ENCODE data around the gene GRWD1. TPM values are rescaled to one million over a fixed set of nuclear protein-coding genes. Genes with fewer than 3 reads are reported as not detected.
A peak's percentile ranks its signal among the peaks of the same experiment; 100 is the strongest.

The GRWD1 gene
- total and polyA plus RNA-seq, 4 donors, result 10.5 to 29.9 (median 22.7) TPM

- Histone ChIP-seq H3K27ac (ENCODE audit: low read depth, low read length) (no peak overlapping the region), H3K27me3 (ENCODE audit: control insufficient read depth, insufficient read depth, low read length) (peaks cover 7% of the 10 kb centered on the region)
Observed at GRCh38 chr19:48490981-48491792, 45.4 kb downstream of the GRWD1 start.

DNA sequence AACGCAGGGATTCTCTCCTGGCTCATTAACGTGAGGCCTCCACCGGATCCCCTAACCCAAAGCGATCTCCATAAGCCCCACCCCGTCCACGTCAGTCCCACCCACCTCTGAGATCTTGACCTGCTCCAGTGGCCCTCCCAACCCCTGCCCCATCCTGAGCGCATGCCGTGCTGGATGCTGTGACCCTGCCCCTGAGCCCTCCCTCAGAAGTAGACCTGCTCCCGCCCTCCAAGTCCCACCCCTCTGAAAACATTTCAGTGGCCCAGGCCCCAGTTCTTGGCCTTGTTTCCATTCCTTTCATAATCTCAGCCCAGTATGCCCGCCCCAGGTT is 46.0 kb downstream of the GRWD1 start:
- peaks cover 43% of the 10 kb centered on the region for H3K4me1 ChIP-seq (ENCODE audit: control insufficient read depth, insufficient read depth, low read length)
- WGBS (ENCODE audit: insufficient coverage), result 29% methylated on average over 10 of the region's 10 CpGs
- peaks cover 7% of the 10 kb centered on the region for H3K27me3 ChIP-seq (ENCODE audit: control insufficient read depth, insufficient read depth, low read length)
- peaks cover 29% of the 10 kb centered on the region for H3K36me3 ChIP-seq (ENCODE audit: control insufficient read depth, insufficient read depth, low read length)
- H3K27ac ChIP-seq (ENCODE audit: low read depth, low read length), result no peak overlapping the region
- DNase-seq (ENCODE audit: low read depth in 4 of 6, low spot score in 6 of 6), result no peak
- H3K4me3 ChIP-seq (ENCODE audit: low read depth, low read length), result no peak overlapping the region
- H3K9me3 ChIP-seq (ENCODE audit: control insufficient read depth, insufficient read depth, low read length), result no peaks in the 10 kb centered on the region

More at GRCh38 chr19:48490981-48491792, 45.4 kb downstream of the GRWD1 start:
- WGBS (ENCODE audit: insufficient coverage), result 12% methylated on average over 26 of the region's 50 CpGs
- Histone ChIP-seq H3K4me1 (ENCODE audit: control insufficient read depth, insufficient read depth, low read length) (peaks cover 43% of the 10 kb centered on the region), H3K4me3 (ENCODE audit: low read depth, low read length) (no peak overlapping the region), H3K36me3 (ENCODE audit: control insufficient read depth, insufficient read depth, low read length) (peaks cover 34% of the 10 kb centered on the region), H3K9me3 (ENCODE audit: control insufficient read depth, insufficient read depth, low read length) (no peaks in the 10 kb centered on the region)
- DNase-seq (ENCODE audit: low read depth in 4 of 6, low spot score in 6 of 6), result no peak

- H3K4me1 ChIP-seq (ENCODE audit: control insufficient read depth, insufficient read depth, low read length), result peaks cover 53% of the 10 kb centered on the region
- peak overlapping the region; percentile 47 for H3K27ac ChIP-seq (ENCODE audit: low read depth, low read length)
- peak overlapping the region; percentile 48 for H3K4me3 ChIP-seq (ENCODE audit: low read depth, low read length)
Observed at GRCh38 chr19:48492925-48493717, 47.3 kb downstream of the GRWD1 start.

GRCh38 chr19:48493718-48494401 is 48.1 kb downstream of the GRWD1 start:
- H3K4me1 ChIP-seq (ENCODE audit: control insufficient read depth, insufficient read depth, low read length), result peaks cover 54% of the 10 kb centered on the region
- peak overlapping the region; percentile 48 for H3K4me3 ChIP-seq (ENCODE audit: low read depth, low read length)

More at GRCh38 chr19:48492925-48493717, 47.3 kb downstream of the GRWD1 start:
- Histone ChIP-seq H3K36me3 (ENCODE audit: control insufficient read depth, insufficient read depth, low read length) (peaks cover 36% of the 10 kb centered on the region), H3K27me3 (ENCODE audit: control insufficient read depth, insufficient read depth, low read length) (peaks cover 7% of the 10 kb centered on the region), H3K9me3 (ENCODE audit: control insufficient read depth, insufficient read depth, low read length) (no peaks in the 10 kb centered on the region)
- 3% methylated on average over 40 of the region's 47 CpGs for WGBS (ENCODE audit: insufficient coverage)
- peak in 2 of 6 donors; percentile 86 to 91 for DNase-seq (ENCODE audit: low read depth in 4 of 6, low spot score in 6 of 6)

GRCh38 chr19:48495396-48495795 is 49.6 kb downstream of the GRWD1 start:
- no peak overlapping the region for H3K4me3 ChIP-seq (ENCODE audit: low read depth, low read length)
- H3K36me3 ChIP-seq (ENCODE audit: control insufficient read depth, insufficient read depth, low read length), result peaks cover 40% of the 10 kb centered on the region
- no peak for DNase-seq (ENCODE audit: low read depth in 4 of 6, low spot score in 6 of 6)
- H3K27me3 ChIP-seq (ENCODE audit: control insufficient read depth, insufficient read depth, low read length), result peaks cover 7% of the 10 kb centered on the region
- peaks cover 50% of the 10 kb centered on the region for H3K4me1 ChIP-seq (ENCODE audit: control insufficient read depth, insufficient read depth, low read length)
- no peak overlapping the region for H3K27ac ChIP-seq (ENCODE audit: low read depth, low read length)
- H3K9me3 ChIP-seq (ENCODE audit: control insufficient read depth, insufficient read depth, low read length), result no peaks in the 10 kb centered on the region
- 85% methylated on average over 3 of the region's 6 CpGs for WGBS (ENCODE audit: insufficient coverage)

More at GRCh38 chr19:48493718-48494401, 48.1 kb downstream of the GRWD1 start:
- DNase-seq (ENCODE audit: low read depth in 4 of 6, low spot score in 6 of 6), result no peak
- H3K27ac ChIP-seq (ENCODE audit: low read depth, low read length), result peak overlapping the region; percentile 47
- H3K9me3 ChIP-seq (ENCODE audit: control insufficient read depth, insufficient read depth, low read length), result no peaks in the 10 kb centered on the region
- H3K36me3 ChIP-seq (ENCODE audit: control insufficient read depth, insufficient read depth, low read length), result peaks cover 36% of the 10 kb centered on the region
- peaks cover 7% of the 10 kb centered on the region for H3K27me3 ChIP-seq (ENCODE audit: control insufficient read depth, insufficient read depth, low read length)
- 4% methylated on average over 70 of the region's 70 CpGs for WGBS (ENCODE audit: insufficient coverage)

DNA sequence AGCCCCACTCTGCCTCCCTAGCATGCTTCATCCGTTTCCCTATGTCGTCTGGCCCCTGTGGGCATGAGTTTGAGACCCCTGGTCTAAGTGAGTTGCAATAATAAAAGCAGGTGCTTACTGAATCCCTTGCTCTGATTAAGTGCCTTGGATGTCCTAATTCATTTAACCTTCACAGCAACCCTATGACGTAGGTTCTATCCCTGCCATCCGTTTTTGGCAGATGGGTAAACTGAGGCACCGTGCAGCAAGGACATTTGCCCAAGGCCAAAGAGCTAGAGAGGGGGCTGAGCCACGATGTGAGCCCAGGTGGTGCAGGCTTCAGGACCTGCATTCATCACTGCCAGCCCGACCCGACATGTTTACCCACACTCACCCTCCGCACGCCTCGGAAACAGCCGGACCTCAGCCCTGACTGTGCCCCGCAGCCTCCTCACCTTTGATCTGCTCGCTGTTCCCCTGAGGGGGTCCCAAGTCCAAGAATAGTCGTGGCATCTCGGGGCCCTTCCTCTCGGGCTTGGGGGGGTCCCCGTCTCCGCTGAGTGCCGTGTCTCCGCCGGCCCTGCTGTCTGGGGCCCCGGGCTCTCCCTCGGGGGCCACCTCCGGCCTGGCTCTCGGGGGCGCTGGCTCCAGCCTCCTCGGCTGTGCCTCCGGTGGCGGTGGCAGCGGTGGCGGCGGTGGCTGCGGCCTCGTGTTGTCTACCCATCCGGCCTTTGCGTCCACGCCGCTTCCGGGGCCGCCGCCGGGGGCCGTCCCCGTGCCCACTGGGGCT is 51.4 kb downstream of the GRWD1 start:
- DNase-seq (ENCODE audit: low read depth in 4 of 6, low spot score in 6 of 6), result no peak
- 68% methylated on average over 45 of the region's 45 CpGs for WGBS (ENCODE audit: insufficient coverage)
- no peak overlapping the region for H3K27ac ChIP-seq (ENCODE audit: low read depth, low read length)
- H3K9me3 ChIP-seq (ENCODE audit: control insufficient read depth, insufficient read depth, low read length), result no peaks in the 10 kb centered on the region
- H3K27me3 ChIP-seq (ENCODE audit: control insufficient read depth, insufficient read depth, low read length), result peaks cover 2% of the 10 kb centered on the region
- H3K4me1 ChIP-seq (ENCODE audit: control insufficient read depth, insufficient read depth, low read length), result peaks cover 41% of the 10 kb centered on the region
- H3K4me3 ChIP-seq (ENCODE audit: low read depth, low read length), result no peak overlapping the region
- H3K36me3 ChIP-seq (ENCODE audit: control insufficient read depth, insufficient read depth, low read length), result peaks cover 50% of the 10 kb centered on the region

GRCh38 chr19:48497728-48498594 is 52.2 kb downstream of the GRWD1 start:
- Histone ChIP-seq H3K27ac (ENCODE audit: low read depth, low read length) (no peak overlapping the region), H3K36me3 (ENCODE audit: control insufficient read depth, insufficient read depth, low read length) (peaks cover 58% of the 10 kb centered on the region), H3K27me3 (ENCODE audit: control insufficient read depth, insufficient read depth, low read length) (peaks cover 2% of the 10 kb centered on the region), H3K4me1 (ENCODE audit: control insufficient read depth, insufficient read depth, low read length) (peaks cover 38% of the 10 kb centered on the region), H3K9me3 (ENCODE audit: control insufficient read depth, insufficient read depth, low read length) (no peaks in the 10 kb centered on the region), H3K4me3 (ENCODE audit: low read depth, low read length) (no peak overlapping the region)
- 70% methylated on average over 44 of the region's 46 CpGs for WGBS (ENCODE audit: insufficient coverage)
- DNase-seq (ENCODE audit: low read depth in 4 of 6, low spot score in 6 of 6), result no peak

GRCh38 chr19:48498595-48499311 is 53.0 kb downstream of the GRWD1 start:
- 62% methylated on average over 21 of the region's 59 CpGs for WGBS (ENCODE audit: insufficient coverage)
- Histone ChIP-seq H3K4me1 (ENCODE audit: control insufficient read depth, insufficient read depth, low read length) (peaks cover 34% of the 10 kb centered on the region), H3K27ac (ENCODE audit: low read depth, low read length) (no peak overlapping the region), H3K4me3 (ENCODE audit: low read depth, low read length) (no peak overlapping the region), H3K27me3 (ENCODE audit: control insufficient read depth, insufficient read depth, low read length) (peaks cover 2% of the 10 kb centered on the region), H3K9me3 (ENCODE audit: control insufficient read depth, insufficient read depth, low read length) (no peaks in the 10 kb centered on the region), H3K36me3 (ENCODE audit: control insufficient read depth, insufficient read depth, low read length) (peaks cover 66% of the 10 kb centered on the region)
- DNase-seq (ENCODE audit: low read depth in 4 of 6, low spot score in 6 of 6), result no peak

Data from spinal cord (tissue), 10 donors.